GM18499 (cell line): ENCODE results near the gene GSX1.

ENCODE experiments used
- ATAC-seq: cut with Tn5 transposase; IDR thresholded peaks from one replicate; pipeline ENCODE4 v1.9.1; 2021; ENCODE audit warnings: moderate number of reproducible peaks; ENCODE audit not compliant: insufficient read depth, unreplicated experiment

The GSX1 gene

DNA sequence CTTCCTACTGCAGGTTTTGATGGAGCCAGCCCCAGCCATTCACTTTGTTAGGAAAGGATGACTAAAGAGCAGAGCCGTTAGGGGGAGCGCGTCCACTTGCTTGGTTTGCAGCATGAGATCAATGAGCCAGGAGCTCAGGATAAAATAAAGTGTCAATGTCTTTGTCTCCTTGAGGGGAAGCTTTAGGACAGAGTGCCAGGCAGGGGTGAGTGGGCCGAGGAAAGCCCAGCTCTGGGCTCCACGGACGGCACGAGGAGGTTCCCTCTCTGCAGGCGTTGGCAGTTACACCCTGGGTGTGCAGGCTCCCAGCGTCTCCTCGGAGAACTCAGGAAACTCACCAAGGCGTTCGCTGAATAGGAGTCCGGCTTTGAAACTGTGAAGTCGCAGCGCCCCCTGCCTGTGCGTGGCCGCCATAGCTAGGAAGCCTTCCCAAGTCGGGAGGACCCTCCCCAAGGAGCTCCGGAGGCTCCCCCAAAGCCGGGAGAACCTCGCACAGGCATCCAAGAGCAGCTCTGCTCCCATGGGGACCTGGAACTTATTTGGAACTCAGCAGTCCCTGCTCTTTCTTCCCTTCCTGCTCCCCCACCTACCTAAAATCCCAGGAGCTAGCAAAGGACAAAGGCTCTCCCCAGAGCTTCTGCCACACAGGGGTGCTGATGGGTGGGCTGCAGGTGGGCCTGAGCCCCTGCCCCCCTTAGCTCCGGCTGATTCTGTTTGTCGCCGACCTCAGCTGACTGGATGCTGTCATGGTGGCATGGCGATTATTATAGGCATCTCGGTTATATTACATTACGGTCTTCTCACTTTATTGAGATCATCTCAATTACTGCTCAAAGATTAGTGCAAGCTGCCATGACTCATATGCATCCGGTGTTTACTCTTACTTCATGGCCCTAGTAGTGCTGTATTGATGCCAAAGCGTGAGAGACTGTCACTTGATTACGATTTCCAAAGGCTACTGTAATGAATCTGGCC lies 34.4 kb downstream of the GSX1 start:
- ATAC-seq, result no peak

DNA sequence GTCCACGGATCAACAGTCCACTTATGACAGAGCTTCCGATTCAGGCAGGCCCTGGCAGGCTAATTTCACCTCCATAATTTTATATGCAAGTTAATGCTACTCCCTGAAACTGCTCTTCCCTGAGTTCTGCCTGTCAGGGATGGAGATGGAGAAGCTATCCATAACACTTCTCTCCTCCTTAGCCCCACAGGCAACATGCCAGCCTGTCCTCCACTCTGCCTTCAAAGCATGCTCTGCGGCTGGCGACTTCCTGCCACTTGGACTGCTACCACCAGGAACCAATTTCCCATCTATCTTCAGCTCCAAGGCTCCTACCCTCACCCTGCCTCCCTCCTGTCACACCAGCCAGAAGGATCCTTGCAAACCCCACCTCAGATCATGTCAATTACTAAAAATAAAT lies 35.4 kb downstream of the GSX1 start:
- no peak for ATAC-seq

DNA sequence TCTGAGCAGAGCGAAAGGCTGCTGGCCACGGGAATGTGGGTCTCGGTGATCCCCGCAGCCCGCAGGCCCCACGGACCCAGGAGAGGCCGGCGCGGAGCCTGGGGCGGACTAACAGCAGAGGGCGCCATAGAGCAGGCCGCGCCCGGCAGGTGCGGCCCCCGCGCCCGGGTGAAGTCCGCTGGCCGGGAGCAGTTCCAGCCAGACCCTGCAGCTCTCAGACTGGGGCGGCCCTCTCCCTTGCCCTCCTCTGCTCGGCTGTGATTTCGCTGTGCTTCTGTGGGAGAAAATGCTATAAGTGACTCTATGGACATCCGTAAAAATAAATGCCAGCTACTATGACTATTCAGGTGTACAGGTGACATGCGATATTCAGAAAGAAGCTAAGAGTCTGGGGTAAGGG lies 37.7 kb downstream of the GSX1 start:
- no peak for ATAC-seq

DNA sequence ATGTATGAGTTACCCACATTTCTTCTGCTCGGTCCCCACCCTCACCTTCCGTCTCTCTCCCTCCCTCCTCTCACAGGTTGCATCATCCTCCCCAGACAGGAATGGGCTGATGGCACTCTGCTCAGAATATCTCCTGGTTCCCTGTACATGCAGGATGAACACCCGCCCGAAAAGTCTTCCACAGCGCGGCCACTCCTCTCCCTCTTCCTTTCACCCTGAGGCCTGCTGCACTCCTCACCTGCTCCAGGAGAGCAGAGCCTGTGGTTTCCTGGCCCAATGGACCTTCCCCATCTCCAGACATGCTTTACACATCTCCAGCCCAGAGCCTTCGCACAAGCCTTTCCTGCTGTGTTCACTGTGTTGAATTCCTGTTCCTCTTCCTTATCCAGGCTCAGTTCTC lies 40.9 kb downstream of the GSX1 start:
- no peak for ATAC-seq

DNA sequence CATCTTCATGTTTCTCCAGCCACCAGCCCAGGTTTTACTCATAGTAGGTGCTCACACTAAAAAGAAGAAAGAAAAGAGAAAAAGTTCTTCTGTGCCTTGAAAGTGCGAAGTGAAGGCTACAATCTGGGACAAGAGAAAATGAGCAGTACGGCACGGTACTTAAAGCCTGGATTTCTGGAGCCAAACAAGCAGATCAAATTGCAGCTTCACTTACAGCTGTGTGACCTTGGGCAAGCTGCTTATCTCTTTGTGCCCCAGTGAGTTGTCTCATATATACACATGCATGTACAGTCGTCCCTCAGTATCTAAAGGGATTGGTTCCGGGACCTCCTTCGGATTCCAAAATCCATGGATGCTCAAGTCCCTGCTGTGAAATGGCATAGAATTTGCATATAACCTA lies 41.8 kb downstream of the GSX1 start:
- ATAC-seq, result no peak

DNA sequence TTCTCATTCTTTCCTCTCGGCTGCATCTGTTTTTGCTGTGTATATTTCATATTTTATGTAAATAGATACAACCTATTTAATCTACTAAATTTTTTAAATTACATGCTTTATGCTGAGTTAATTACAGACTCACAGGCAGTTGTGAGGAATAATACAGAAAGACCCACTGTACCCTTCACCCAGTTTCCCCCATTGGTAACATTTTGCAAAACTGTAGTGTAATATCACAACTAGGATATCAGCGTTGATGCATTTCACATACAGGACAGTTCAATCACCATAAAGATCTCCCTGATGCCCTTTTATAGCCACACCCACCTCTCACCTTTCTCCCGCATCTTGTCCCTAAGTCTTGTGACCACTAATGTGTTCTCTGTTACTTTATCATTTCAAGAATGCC lies 43.5 kb downstream of the GSX1 start:
- ATAC-seq, result no peak

DNA sequence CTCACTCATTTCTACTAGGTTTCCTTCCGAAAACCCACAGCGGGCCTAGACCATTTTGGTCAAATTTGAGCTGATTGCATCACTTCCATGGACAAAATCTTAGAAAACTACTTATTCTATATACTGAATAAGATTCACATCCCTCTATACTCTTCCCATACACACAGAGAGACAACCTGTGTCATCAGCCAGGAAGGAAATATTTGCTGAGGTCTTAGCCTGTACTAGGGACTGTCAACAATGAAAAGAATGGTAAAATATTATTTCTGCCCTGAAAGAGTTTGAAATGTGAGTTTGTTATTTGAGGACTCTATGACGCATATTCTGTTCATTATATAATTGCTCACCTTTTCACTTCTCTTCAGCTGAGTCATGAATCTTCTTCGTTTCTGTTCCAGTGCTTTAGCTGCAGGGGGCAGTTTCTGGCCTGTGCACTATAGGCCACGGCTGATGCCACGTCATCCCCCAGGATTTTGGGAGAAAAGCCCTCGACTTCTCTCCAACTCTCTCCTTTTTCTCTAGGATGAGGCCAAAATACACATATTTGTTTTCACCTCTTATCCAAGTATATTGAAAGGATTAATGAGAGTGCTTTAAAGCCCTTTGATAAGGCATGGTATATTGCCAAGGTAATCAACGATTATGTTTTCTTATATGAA lies 47.7 kb downstream of the GSX1 start:
- ATAC-seq, result no peak

DNA sequence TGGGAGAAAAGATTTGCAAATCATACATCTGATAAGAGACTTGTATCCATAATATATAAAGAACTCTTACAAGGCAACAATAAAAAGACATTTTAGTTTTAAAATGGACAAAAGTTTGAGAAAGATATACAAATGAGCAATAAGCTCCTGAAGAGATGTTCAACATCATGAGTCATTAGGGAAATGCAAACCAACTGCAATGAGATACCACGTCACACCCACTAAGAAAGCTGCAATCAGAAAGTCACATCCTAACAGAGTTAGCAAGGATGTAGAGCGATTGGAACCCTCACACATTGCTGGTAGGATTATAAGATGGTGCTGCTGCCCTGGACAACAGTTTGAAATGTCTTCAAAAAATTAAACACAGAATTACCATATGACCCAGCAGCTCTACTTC lies 50.3 kb downstream of the GSX1 start:
- ATAC-seq, result no peak
